Measurements from ENCODE around the gene AGPAT2.

AGPAT2 gene

DNA sequence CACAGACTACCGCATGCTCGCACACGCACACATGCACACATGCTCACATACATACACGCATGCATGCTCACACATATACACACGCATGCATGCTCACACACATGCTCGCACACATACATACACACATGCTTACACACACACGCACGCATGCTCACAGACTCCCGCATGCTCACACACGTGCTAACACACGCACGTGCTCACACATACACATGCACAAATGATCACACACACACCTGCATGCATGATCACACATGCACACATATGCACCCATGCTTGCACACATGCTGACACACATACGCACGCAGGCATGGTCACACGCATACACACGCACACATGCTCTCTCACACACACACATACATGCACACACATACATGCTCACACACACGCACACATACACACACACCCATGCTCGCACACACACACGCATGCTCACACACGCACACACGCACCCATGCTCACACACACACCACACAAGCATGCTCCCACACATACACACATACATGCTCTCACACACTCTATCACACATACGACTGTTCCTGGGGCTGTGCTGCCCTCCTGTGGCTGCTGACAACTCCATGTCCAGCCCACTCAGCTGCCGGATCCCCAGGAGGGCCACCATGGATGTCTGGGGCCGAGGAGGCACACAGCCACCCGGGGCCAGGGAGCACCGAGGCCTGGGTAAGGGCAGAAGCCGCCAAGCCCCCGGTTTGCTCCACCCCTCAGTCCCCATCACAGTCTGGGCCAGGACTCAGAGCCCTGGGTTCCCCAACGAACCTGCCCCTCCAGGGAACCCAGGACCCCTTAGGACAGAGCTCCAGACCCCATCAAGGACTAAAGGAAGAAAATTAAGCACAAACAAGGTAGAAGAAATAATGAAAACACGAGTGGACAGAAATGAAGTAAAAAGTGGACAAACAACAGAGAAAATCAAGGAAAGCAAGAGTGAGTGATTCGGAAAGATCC, 55.9 kb downstream of the AGPAT2 start:
- peak; percentile 62 for DNase-seq (ENCODE audit: low read depth)
- in situ Hi-C loops (cut with HindIII; ENCODE audit: low sequenced_read_pairs) = no loop called here
- TF ChIP-seq, protein P1, sequence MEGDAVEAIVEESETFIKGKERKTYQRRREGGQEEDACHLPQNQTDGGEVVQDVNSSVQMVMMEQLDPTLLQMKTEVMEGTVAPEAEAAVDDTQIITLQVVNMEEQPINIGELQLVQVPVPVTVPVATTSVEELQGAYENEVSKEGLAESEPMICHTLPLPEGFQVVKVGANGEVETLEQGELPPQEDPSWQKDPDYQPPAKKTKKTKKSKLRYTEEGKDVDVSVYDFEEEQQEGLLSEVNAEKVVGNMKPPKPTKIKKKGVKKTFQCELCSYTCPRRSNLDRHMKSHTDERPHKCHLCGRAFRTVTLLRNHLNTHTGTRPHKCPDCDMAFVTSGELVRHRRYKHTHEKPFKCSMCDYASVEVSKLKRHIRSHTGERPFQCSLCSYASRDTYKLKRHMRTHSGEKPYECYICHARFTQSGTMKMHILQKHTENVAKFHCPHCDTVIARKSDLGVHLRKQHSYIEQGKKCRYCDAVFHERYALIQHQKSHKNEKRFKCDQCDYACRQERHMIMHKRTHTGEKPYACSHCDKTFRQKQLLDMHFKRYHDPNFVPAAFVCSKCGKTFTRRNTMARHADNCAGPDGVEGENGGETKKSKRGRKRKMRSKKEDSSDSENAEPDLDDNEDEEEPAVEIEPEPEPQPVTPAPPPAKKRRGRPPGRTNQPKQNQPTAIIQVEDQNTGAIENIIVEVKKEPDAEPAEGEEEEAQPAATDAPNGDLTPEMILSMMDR (IDR thresholded peaks at IDR 0.05; ENCODE audit: low read depth, low read length, missing control alignments) = peak; percentile 85
- no peak overlapping the region for H3K4me3 ChIP-seq (ENCODE audit: low read depth, low read length)

GRCh38 chr9:136630662-136630992, 56.6 kb downstream of the AGPAT2 start:
- H3K4me3 ChIP-seq (ENCODE audit: low read depth, low read length) = no peak overlapping the region
- in situ Hi-C loops (cut with HindIII; ENCODE audit: low sequenced_read_pairs) = no loop called here
- DNase-seq (ENCODE audit: low read depth) = no peak
- TF ChIP-seq, protein P1 (IDR thresholded peaks at IDR 0.05; ENCODE audit: low read depth, low read length, missing control alignments) = no peak

GRCh38 chr9:136629879-136630661, 57.2 kb downstream of the AGPAT2 start:
- TF ChIP-seq, protein P1 (IDR thresholded peaks at IDR 0.05; ENCODE audit: low read depth, low read length, missing control alignments) = peak; percentile 65
- in situ Hi-C loops (cut with HindIII; ENCODE audit: low sequenced_read_pairs) = no loop called here
- H3K4me3 ChIP-seq (ENCODE audit: low read depth, low read length) = no peak overlapping the region
- no peak for DNase-seq (ENCODE audit: low read depth)

- in situ Hi-C loops (cut with HindIII; ENCODE audit: low sequenced_read_pairs) = no loop called here
- TF ChIP-seq, protein P1 (IDR thresholded peaks at IDR 0.05; ENCODE audit: low read depth, low read length, missing control alignments) = no peak
- H3K4me3 ChIP-seq (ENCODE audit: low read depth, low read length) = no peak overlapping the region
- no peak for DNase-seq (ENCODE audit: low read depth)
Observed at GRCh38 chr9:136629001-136629878, 58.0 kb downstream of the AGPAT2 start.

DNA sequence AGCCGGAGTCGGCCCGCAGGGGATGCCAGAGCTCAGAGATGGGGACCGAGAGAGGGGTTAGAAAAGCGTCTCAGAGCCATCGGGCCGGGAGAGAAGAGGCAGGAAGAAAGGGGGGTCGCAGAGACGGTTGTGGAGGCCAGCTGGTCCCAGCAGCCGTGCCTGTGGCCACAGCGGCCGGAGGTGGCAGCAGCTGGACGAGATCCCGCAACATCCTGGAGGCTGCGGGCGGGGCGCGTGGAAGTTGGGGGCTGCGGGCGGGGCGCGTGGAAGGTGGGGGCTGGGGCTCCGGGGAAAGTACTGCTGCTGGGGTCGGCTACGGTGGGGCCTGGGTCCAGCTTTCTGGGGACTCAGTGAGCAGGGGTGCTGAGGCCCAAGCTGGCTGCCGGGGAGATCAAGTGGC, 59.0 kb downstream of the AGPAT2 start:
- TF ChIP-seq, protein P1 (IDR thresholded peaks at IDR 0.05; ENCODE audit: low read depth, low read length, missing control alignments) = no peak
- in situ Hi-C loops (cut with HindIII; ENCODE audit: low sequenced_read_pairs) = no loop called here
- no peak for DNase-seq (ENCODE audit: low read depth)
- no peak overlapping the region for H3K4me3 ChIP-seq (ENCODE audit: low read depth, low read length)

DNA sequence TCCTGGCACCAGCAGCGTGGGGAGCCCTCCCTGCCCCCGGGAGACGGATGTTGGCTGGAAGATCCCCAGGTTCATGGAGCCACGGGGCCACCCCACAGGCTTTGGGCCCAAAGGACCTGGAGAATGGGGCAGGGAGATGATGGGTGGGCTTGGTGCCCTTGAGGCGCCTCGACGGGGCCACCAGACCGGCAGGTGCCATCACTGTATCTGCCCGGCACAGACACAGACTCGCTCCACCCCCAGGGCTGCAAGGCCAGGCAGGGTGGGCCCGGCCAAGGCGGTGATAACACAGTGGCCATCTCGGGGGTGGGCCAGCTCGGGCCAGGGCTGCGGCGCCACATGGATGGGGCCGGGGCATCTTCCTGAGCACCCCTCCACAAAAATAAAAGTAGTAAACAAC, 59.6 kb downstream of the AGPAT2 start:
- DNase-seq (ENCODE audit: low read depth) = no peak
- no peak overlapping the region for H3K4me3 ChIP-seq (ENCODE audit: low read depth, low read length)
- in situ Hi-C loops (cut with HindIII; ENCODE audit: low sequenced_read_pairs) = no loop called here
- TF ChIP-seq, protein P1 (IDR thresholded peaks at IDR 0.05; ENCODE audit: low read depth, low read length, missing control alignments) = no peak
